ENCODE results near the gene OGA.

The OGA gene

GRCh38 chr10:101780818-101781654 lies 37.2 kb downstream of the OGA start:
- TF ChIP-seq CTCF (IDR thresholded peaks at IDR 0.05; ENCODE audit: insufficient read depth, low read length, missing control alignments), result peak; percentile 92
- ChIA-PET CTCF (interaction anchor here (0.6 to 9.3 kb wide), 69 partner anchors 8 to 720 kb away, joined by 3 to 265 read pairs (median 5); partner anchors contain the start of genes DPCD, FBXW4, KAZALD1 and OGA), POLR2A (interaction anchor here (0.7 to 0.9 kb wide), 2 partner anchors 87 to 292 kb away, joined by 3 read pairs; partner anchors contain the start of gene FBXW4)
- DNase-seq (ENCODE audit: low read depth, low spot score), result no peak
- no peak overlapping the region for H3K4me3 ChIP-seq (ENCODE audit: low read depth, low read length)

GRCh38 chr10:101780187-101780817 lies 37.9 kb downstream of the OGA start:
- DNase-seq (ENCODE audit: low read depth, low spot score), result no peak
- ChIA-PET CTCF (interaction anchor here (0.6 to 9.3 kb wide), 37 partner anchors 7 to 632 kb away, joined by 3 to 265 read pairs (median 8); no protein-coding TSS in a partner anchor), POLR2A (no interaction called here)
- peak overlapping the region; percentile 36 for H3K4me3 ChIP-seq (ENCODE audit: low read depth, low read length)
- TF ChIP-seq CTCF (IDR thresholded peaks at IDR 0.05; ENCODE audit: insufficient read depth, low read length, missing control alignments), result no peak

- CTCF ChIA-PET, result interaction anchor here (0.6 to 9.3 kb wide), 22 partner anchors 7 to 566 kb away, joined by 3 to 265 read pairs (median 12); no protein-coding TSS in a partner anchor
Measured at GRCh38 chr10:101779544-101780186, 38.6 kb downstream of the OGA start.

GRCh38 chr10:101778781-101779543 lies 39.3 kb downstream of the OGA start:
- CTCF ChIA-PET, result interaction anchor here (0.7 to 9.3 kb wide), 11 partner anchors 11 to 566 kb away, joined by 3 to 265 read pairs (median 6); no protein-coding TSS in a partner anchor
- no peak for DNase-seq (ENCODE audit: low read depth, low spot score)
- TF ChIP-seq CTCF (IDR thresholded peaks at IDR 0.05; ENCODE audit: insufficient read depth, low read length, missing control alignments), result no peak
- H3K4me3 ChIP-seq (ENCODE audit: low read depth, low read length), result peak overlapping the region; percentile 8
- POLR2A ChIA-PET, result no interaction called here

More at GRCh38 chr10:101779544-101780186, 38.6 kb downstream of the OGA start:
- peak overlapping the region; percentile 36 for H3K4me3 ChIP-seq (ENCODE audit: low read depth, low read length)
- DNase-seq (ENCODE audit: low read depth, low spot score), result no peak
- POLR2A ChIA-PET, result no interaction called here
- TF ChIP-seq CTCF (IDR thresholded peaks at IDR 0.05; ENCODE audit: insufficient read depth, low read length, missing control alignments), result peak; percentile 96

GRCh38 chr10:101778151-101778780 lies 40.0 kb downstream of the OGA start:
- TF ChIP-seq CTCF (IDR thresholded peaks at IDR 0.05; ENCODE audit: insufficient read depth, low read length, missing control alignments), result no peak
- CTCF ChIA-PET, result interaction anchor here (1.0 to 9.3 kb wide), 8 partner anchors 8 to 565 kb away, joined by 3 to 265 read pairs (median 18); no protein-coding TSS in a partner anchor
- no peak for DNase-seq (ENCODE audit: low read depth, low spot score)
- no peak overlapping the region for H3K4me3 ChIP-seq (ENCODE audit: low read depth, low read length)
- POLR2A ChIA-PET, result no interaction called here
